ENCODE measurements around the gene CFAP90. TPM values are rescaled to one million over a fixed set of nuclear protein-coding genes. Genes with fewer than 3 reads are reported as not detected.

CFAP90 gene
- polyA plus RNA-seq, 1 of the 3 experiments (the other 2 are of a cell fraction), result 0.10 TPM

- WGBS (ENCODE audit: low lambda C conversion rate), result 35% methylated on average over 16 of the region's 18 CpGs
- Histone ChIP-seq H3K9me2 (no peaks in the 10 kb centered on the region), H3K27me3 (ENCODE audit: insufficient read depth) (peaks cover 43% of the 10 kb centered on the region; the same call in 1 of the 2 replicates), H3K9me3 (no peaks in the 10 kb centered on the region), H2AFZ (ENCODE audit: low read depth) (no peak overlapping the region), H4K20me1 (ENCODE audit: insufficient read depth) (no peaks in the 10 kb centered on the region), H3F3A (replicated peaks; ENCODE audit: insufficient read depth) (no peaks in the 10 kb centered on the region), H3K4me3 (ENCODE audit: low read depth in 2 of 2, low read length in 1 of 2) (no peak overlapping the region), H3K27ac (ENCODE audit: low read depth in 2 of 2, low read length in 1 of 2) (no peak overlapping the region), H3K4me1 (ENCODE audit: control insufficient read depth in 1 of 2, insufficient read depth in 2 of 2, low read depth in 1 of 2, low read length in 1 of 2) (peaks cover 0 to 2% of the 10 kb centered on the region in 2 experiments; a peak in 1 of 4 replicates), H3K9ac (no peak overlapping the region), H3K36me3 (replicated peaks in 1 of 2; ENCODE audit: control insufficient read depth in 1 of 2, insufficient read depth in 2 of 2, low read length in 1 of 2) (no peaks in the 10 kb centered on the region), H3K79me2 (ENCODE audit: insufficient read depth) (no peaks in the 10 kb centered on the region), H3K4me2 (no peak overlapping the region)
- ChIA-PET CTCF (interaction anchor here (1.5 to 1.6 kb wide), 2 partner anchors 9 to 33 kb away, joined by 4 to 8 read pairs; no protein-coding TSS in a partner anchor), POLR2A (no interaction called here)
- TF ChIP-seq RXRA (IDR thresholded peaks at IDR 0.05; ENCODE audit: borderline replicate concordance, low read depth) (no peak), MAX (IDR thresholded peaks at IDR 0.05; ENCODE audit: low read depth) (no peak)
- DNase-seq, result no peak
These were observed 25.9 kb downstream of the CFAP90 start for GRCh38 chr5:7824995-7825394.

GRCh38 chr5:7823594-7823993, 27.3 kb downstream of the CFAP90 start:
- H3K27ac ChIP-seq (ENCODE audit: low read depth in 2 of 2, low read length in 1 of 2), result no peak overlapping the region
- no peaks in the 10 kb centered on the region for H3F3A ChIP-seq (replicated peaks; ENCODE audit: insufficient read depth)
- peaks cover 0 to 2% of the 10 kb centered on the region in 2 experiments; a peak in 1 of 4 replicates for H3K4me1 ChIP-seq (ENCODE audit: control insufficient read depth in 1 of 2, insufficient read depth in 2 of 2, low read depth in 1 of 2, low read length in 1 of 2)
- H3K4me2 ChIP-seq, result no peak overlapping the region
- no peak overlapping the region for H3K4me3 ChIP-seq (ENCODE audit: low read depth in 2 of 2, low read length in 1 of 2)
- no peaks in the 10 kb centered on the region for H3K79me2 ChIP-seq (ENCODE audit: insufficient read depth)
- WGBS (ENCODE audit: low lambda C conversion rate), result 33% methylated on average over 8 of the region's 8 CpGs
- ChIA-PET POLR2A (no interaction called here), CTCF (interaction anchor here (0.9 to 1.6 kb wide), 3 partner anchors 8 to 53 kb away, joined by 3 to 4 read pairs (median 4); no protein-coding TSS in a partner anchor)
- DNase-seq, result no peak
- H2AFZ ChIP-seq (ENCODE audit: low read depth), result no peak overlapping the region
- H3K36me3 ChIP-seq (replicated peaks in 1 of 2; ENCODE audit: control insufficient read depth in 1 of 2, insufficient read depth in 2 of 2, low read length in 1 of 2), result no peaks in the 10 kb centered on the region
- no peaks in the 10 kb centered on the region for H3K9me2 ChIP-seq
- no peaks in the 10 kb centered on the region for H4K20me1 ChIP-seq (ENCODE audit: insufficient read depth)
- TF ChIP-seq GATA2 (CRISPR knock-in tag; IDR thresholded peaks at IDR 0.05), result no peak
- no peak for TF ChIP-seq RCOR1 (IDR thresholded peaks at IDR 0.05; ENCODE audit: low read length)
- no peak for TF ChIP-seq NRF1 (IDR thresholded peaks at IDR 0.05; ENCODE audit: low read depth, low read length)
- no peak for TF ChIP-seq REST (IDR thresholded peaks at IDR 0.05; ENCODE audit: low read depth, low read length)
- no peak for TF ChIP-seq JUND (IDR thresholded peaks at IDR 0.05)
- no peak for TF ChIP-seq TEAD4 (IDR thresholded peaks at IDR 0.05; ENCODE audit: borderline replicate concordance, insufficient read depth)
- no peak for TF ChIP-seq RFX5 (IDR thresholded peaks at IDR 0.05; ENCODE audit: low read length)
- no peak for TF ChIP-seq EZH2phosphoT487 (IDR thresholded peaks at IDR 0.05; ENCODE audit: borderline replicate concordance, low read depth)
- TF ChIP-seq EP300 (IDR thresholded peaks at IDR 0.05; ENCODE audit: borderline replicate concordance in 1 of 2, low read depth in 1 of 2, low read length in 1 of 2), result no peak
- TF ChIP-seq POLR2AphosphoS5 (IDR thresholded peaks at IDR 0.05; ENCODE audit: low read depth, low read length), result no peak
- TF ChIP-seq CTCF (IDR thresholded peaks at IDR 0.05), result no peak
- no peak for TF ChIP-seq RAD21 (IDR thresholded peaks at IDR 0.05; ENCODE audit: low read length)
- no peak for TF ChIP-seq USF2 (IDR thresholded peaks at IDR 0.05; ENCODE audit: borderline replicate concordance, low read depth, low read length)
- no peak for TF ChIP-seq IRF3 (IDR thresholded peaks at IDR 0.05; ENCODE audit: low read depth, low read length)
- TF ChIP-seq RXRA (IDR thresholded peaks at IDR 0.05; ENCODE audit: borderline replicate concordance, low read depth), result no peak
- TF ChIP-seq MEF2A (IDR thresholded peaks at IDR 0.05; ENCODE audit: borderline replicate concordance, low read depth), result no peak
- no peak for TF ChIP-seq YY1 (IDR thresholded peaks at IDR 0.05; ENCODE audit: low read depth)
- no peaks in the 10 kb centered on the region for H3K9me3 ChIP-seq
- H3K27me3 ChIP-seq (ENCODE audit: insufficient read depth), result peaks cover 51% of the 10 kb centered on the region; the same call in 1 of the 2 replicates
- no peak overlapping the region for H3K9ac ChIP-seq
